Bronchial epithelial cell (primary cell): ENCODE measurements around the gene MT1G. TPM values are rescaled to one million over a fixed set of nuclear protein-coding genes. Genes with fewer than 3 reads are reported as not detected.
"Not testable (repeated sequence)": the region's sequence is repeated elsewhere in the genome, so short reads cannot be mapped to it uniquely, and the experiment has no call there.

Experiments used
- DNase-seq: peaks from one replicate; pipeline ENCODE4 v3.0.0-alpha.2; 2010; ENCODE audit warnings: low read depth
- FAIRE-seq: peaks from 2 replicates; lab custom pipeline; 2011; peaks lifted over from hg19 to GRCh38; lab: Jason Lieb, UNC
- H3K27me3 ChIP-seq: 2 replicates; pipeline ENCODE4 v1.5.1; 2011; ENCODE audit warnings: low read length; ENCODE audit not compliant: control insufficient read depth, insufficient read depth
- H3K36me3 ChIP-seq: 2 replicates; pipeline ENCODE4 v1.5.1; 2011; ENCODE audit warnings: low read length; ENCODE audit not compliant: control insufficient read depth, insufficient read depth
- H3K4me3 ChIP-seq: 2 replicates; pipeline ENCODE4 v1.5.1; 2011; ENCODE audit warnings: mild to moderate bottlenecking, low read depth, low read length, control low read depth
- total RNA-seq: library from RNA; depleted of rRNA; stranded (reverse); fragments of >200 nt; gene quantifications from 2 replicates; pipeline ENCODE4 v1.2.1, GENCODE V29; 2014
- TF ChIP-seq, protein P1 (sequence below): IDR thresholded peaks from 2 replicates; pipeline ENCODE4 v1.5.1; 2011; ENCODE audit warnings: mild to moderate bottlenecking, moderate library complexity, low read length, control low read depth, inconsistent platforms; ENCODE audit not compliant: insufficient read depth, severe bottlenecking

MT1G gene
- 0.64 TPM in 1 of 2 replicates, not detected in the other for total RNA-seq

DNA sequence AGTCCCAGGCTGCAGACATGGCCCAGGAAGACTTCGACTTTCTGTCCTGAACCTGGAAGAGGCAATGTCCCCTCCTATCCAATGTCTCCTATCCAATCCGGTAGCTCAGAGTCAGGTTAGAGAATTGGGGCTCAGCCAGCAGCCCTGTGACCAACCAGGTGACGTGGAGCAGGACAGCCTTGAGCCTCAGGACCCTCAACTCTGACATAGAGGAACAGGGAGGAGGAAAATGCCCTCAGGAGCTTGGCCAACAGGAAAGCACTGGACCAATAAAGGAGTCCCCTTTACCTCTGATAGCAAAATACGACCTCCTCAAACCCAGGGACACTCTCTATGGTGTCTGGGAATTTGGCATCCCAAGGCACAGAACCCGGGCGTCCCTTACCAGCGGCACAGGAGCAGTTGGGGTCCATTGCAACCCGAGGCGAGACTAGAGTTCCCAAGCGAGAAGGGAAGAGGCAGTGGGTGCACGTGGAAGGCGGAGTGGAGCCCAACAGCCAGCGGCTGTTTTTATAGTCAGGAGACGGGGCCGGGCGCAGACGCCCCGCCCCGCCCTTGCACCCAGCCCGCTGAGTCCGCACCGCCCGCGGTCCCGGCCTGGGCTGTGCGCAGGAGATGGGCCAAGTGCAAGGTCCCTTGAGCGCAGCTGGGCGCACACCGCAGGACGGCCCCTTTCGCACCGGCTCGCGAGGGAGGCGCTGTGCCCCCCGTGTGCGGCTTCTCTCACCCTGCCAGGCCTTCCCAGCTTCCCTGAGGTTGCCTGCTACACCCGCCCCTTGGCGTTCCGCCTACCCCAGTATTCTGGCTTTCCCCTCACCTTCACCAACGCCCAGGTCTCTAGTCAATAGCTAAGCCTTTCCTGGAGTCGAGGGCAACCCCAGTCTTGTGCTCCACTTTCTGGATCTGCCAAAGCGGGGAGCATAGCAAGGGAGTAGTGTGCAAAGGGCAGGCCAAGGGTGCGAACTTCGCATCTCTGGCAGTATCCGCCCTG lies at the start of gene MT1G:
Gene MT1G (minus strand): TSS at position 485 of the 991 bp plus-strand sequence. CDS start 72 bp downstream, at position 413.
- TF ChIP-seq, protein P1, sequence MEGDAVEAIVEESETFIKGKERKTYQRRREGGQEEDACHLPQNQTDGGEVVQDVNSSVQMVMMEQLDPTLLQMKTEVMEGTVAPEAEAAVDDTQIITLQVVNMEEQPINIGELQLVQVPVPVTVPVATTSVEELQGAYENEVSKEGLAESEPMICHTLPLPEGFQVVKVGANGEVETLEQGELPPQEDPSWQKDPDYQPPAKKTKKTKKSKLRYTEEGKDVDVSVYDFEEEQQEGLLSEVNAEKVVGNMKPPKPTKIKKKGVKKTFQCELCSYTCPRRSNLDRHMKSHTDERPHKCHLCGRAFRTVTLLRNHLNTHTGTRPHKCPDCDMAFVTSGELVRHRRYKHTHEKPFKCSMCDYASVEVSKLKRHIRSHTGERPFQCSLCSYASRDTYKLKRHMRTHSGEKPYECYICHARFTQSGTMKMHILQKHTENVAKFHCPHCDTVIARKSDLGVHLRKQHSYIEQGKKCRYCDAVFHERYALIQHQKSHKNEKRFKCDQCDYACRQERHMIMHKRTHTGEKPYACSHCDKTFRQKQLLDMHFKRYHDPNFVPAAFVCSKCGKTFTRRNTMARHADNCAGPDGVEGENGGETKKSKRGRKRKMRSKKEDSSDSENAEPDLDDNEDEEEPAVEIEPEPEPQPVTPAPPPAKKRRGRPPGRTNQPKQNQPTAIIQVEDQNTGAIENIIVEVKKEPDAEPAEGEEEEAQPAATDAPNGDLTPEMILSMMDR: no peak
- Histone ChIP-seq H3K4me3 (no peak within 1 kb of the TSS), H3K27me3 (peaks cover 25% of the 10 kb centered on the region), H3K36me3 (no peaks in the 10 kb centered on the region)
- FAIRE-seq (no peak), DNase-seq (no peak)

- H3K4me3 ChIP-seq, DNase-seq, H3K36me3 ChIP-seq, FAIRE-seq, H3K27me3 ChIP-seq: not testable (repeated sequence)
Measured at GRCh38 chr16:56717532-56717931, 49.7 kb upstream of the MT1G start.

DNA sequence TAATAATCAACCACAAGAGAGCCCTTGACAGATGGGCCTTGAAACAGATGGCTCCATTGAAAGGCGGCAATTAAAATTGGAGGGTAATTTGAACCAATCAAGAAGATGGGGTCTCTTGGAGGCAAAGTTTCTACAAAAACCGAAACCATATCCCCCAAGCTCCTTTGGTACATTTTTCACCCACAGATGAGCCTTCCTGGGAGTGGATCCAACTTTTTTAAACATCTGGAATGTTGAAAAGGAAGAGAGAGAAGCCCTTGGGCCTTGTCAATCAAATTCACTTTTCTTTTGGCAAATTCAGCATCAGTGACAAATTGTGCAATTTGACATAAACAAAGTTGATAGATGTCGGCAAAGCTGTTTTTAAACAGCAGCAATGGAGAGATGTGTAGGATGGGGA lies 48.9 kb upstream of the MT1G start:
- DNase-seq (no peak), FAIRE-seq (no peak)
- Histone ChIP-seq H3K36me3 (no peaks in the 10 kb centered on the region), H3K4me3 (no peak overlapping the region), H3K27me3 (no peaks in the 10 kb centered on the region)
- TF ChIP-seq, protein P1: no peak

GRCh38 chr16:56715126-56715525 lies 47.3 kb upstream of the MT1G start:
- Histone ChIP-seq H3K36me3 (no peaks in the 10 kb centered on the region), H3K27me3 (no peaks in the 10 kb centered on the region), H3K4me3 (no peak overlapping the region)
- TF ChIP-seq, protein P1: no peak
- FAIRE-seq (no peak), DNase-seq (no peak)

DNA sequence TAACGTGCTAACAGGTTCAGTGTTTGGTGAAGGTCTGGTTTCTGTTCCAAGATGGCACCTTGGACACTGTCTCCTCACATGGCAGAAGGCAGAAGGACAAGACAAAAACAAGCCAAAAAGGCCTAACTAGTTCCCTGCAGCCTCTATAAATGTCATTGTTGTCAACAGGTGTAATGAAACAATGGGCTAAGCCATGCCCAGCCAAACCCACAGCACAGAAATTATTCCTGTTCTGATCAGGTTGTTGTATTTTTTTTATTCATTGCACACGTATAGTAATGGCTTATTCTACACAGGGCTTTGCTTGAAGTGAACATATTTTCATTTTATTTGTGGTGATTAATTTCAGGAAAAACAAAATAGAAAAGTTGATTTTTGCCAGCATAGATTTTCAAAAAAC lies 45.9 kb upstream of the MT1G start:
- Histone ChIP-seq H3K36me3 (no peaks in the 10 kb centered on the region), H3K4me3 (no peak overlapping the region), H3K27me3 (no peaks in the 10 kb centered on the region)
- FAIRE-seq (no peak), DNase-seq (no peak)
- TF ChIP-seq, protein P1: no peak

- FAIRE-seq (no peak), DNase-seq (no peak)
- Histone ChIP-seq H3K27me3 (no peaks in the 10 kb centered on the region), H3K36me3 (no peaks in the 10 kb centered on the region), H3K4me3 (no peak overlapping the region)
- TF ChIP-seq, protein P1: no peak
Measured at GRCh38 chr16:56711862-56712261, 44.0 kb upstream of the MT1G start.
